ENCODE measurements around the gene GCNA.

DNA sequence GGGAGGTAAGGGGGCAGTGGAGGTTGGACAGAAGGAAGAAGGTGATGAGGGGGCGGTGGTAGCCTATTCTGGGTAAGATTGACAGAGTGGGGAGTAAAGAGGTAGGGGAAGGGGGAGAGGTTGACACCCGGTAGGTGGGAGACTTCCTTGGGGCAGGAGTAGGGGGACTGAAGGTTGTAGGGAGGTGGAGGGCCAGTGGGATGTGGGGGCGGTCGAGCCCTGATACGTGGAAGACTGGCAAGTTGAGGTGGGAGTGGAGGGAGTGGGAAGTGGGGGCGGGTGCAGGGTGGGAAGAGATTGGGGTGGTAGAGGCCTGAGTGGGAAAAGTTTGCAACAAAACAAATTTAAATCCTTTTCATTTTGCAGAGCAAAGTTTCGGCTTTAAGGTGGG is 1.7 kb downstream of the GCNA start:
- TF ChIP-seq POLR2AphosphoS5 (IDR thresholded peaks at IDR 0.05; ENCODE audit: borderline replicate concordance, low read depth, low read length) (no peak), EZH2 (IDR thresholded peaks at IDR 0.05) (no peak)
